Gastroesophageal sphincter (tissue), 4 donors: Measurements from ENCODE around the gene SEL1L2. TPM values are rescaled to one million over a fixed set of nuclear protein-coding genes. Genes with fewer than 3 reads are reported as not detected.

Experiments used
- ATAC-seq: fragments of 150-250 bp; one replicate; pipeline ENCODE4 v1.9.1; 2016; ENCODE audit warnings: mild to moderate bottlenecking, moderate library complexity
- H3K27ac ChIP-seq, 4 donors: fragments of 200-600 bp; sonication (generic) in 3 of 4; 1 replicate in 3 of 4; 2 replicates in 1 of 4; pipeline ENCODE4 v1.5.1; 2016 to 2019
- H3K27me3 ChIP-seq: fragments of 200-600 bp; sonication (generic); one replicate; pipeline ENCODE4 v1.5.1; 2019
- H3K36me3 ChIP-seq, 2 donors: fragments of 200-600 bp; sonication (generic); one replicate each; pipeline ENCODE4 v1.5.1; 2019; ENCODE audit warnings: control low read depth in 1 of 2
- H3K4me1 ChIP-seq, 3 donors: fragments of 200-600 bp; sonication (generic); 1 replicate in 2 of 3; 2 replicates in 1 of 3; pipeline ENCODE4 v1.5.1; 2016 to 2019; ENCODE audit warnings: control low read depth in 2 of 3
- H3K4me3 ChIP-seq, 2 donors: fragments of 200-600 bp; sonication (generic); one replicate each; pipeline ENCODE4 v1.5.1; 2019; ENCODE audit warnings: mild to moderate bottlenecking in 1 of 2, moderate library complexity in 1 of 2
- H3K9me3 ChIP-seq, 3 donors: fragments of 200-600 bp; sonication (generic); one replicate each; pipeline ENCODE4 v1.5.1; 2017 to 2019; ENCODE audit warnings: control low read depth in 2 of 3
- CTCF ChIP-seq, 4 experiments: fragments of 200-600 bp in 2 of 4; fragments of 450-650 bp in 2 of 4; sonication (generic) in 1 of 4; IDR thresholded peaks; one replicate each; pipeline ENCODE4 v1.5.1; 2017 to 2019; ENCODE audit warnings: antibody characterized with exemption in 4 of 4, mild to moderate bottlenecking in 2 of 4, moderate library complexity in 2 of 4
- EP300 ChIP-seq: sonication (generic); formaldehyde crosslinking; IDR thresholded peaks from one replicate; pipeline ENCODE4 v1.6.1; 2017; ENCODE audit warnings: antibody characterized with exemption, mild to moderate bottlenecking
- POLR2A ChIP-seq, 2 donors: fragments of 450-650 bp; IDR thresholded peaks; one replicate each; pipeline ENCODE4 v1.6.1; 2017; ENCODE audit warnings: antibody characterized with exemption in 2 of 2, mild to moderate bottlenecking in 2 of 2, moderate library complexity in 1 of 2
- POLR2AphosphoS5 ChIP-seq: sonication (generic); formaldehyde crosslinking; IDR thresholded peaks from one replicate; pipeline ENCODE4 v1.6.1; 2017; ENCODE audit warnings: antibody characterized with exemption
- WGBS, 2 donors: methylation state at CpG; one replicate each; pipeline ENCODE4 v1.1.5; 2018; ENCODE audit warnings: low coverage in 1 of 2; 5-methylcytosine and 5-hydroxymethylcytosine counted together
- total RNA-seq, 4 donors: library from RNA; depleted of rRNA; stranded (reverse); fragments of >200 nt; gene quantifications; one replicate each; pipeline ENCODE4 v1.1.0, GENCODE V29; 2016

SEL1L2 gene
- total RNA-seq, 4 donors from 2014 or later, result not detected

GRCh38 chr20:13915284-13915683, 75.1 kb downstream of the SEL1L2 start:
- ATAC-seq, result no peak
- Histone ChIP-seq H3K36me3 (no peaks in the 10 kb centered on the region), H3K4me1 (no peaks in the 10 kb centered on the region), H3K9me3 (no peaks in the 10 kb centered on the region), H3K27ac (no peak overlapping the region), H3K27me3 (no peaks in the 10 kb centered on the region), H3K4me3 (no peak overlapping the region)
- WGBS, 2 donors, result 59 to 83% methylated on average over 2 to 3 of the region's 3 CpGs
- TF ChIP-seq CTCF (IDR thresholded peaks at IDR 0.05) (no peak), POLR2A (IDR thresholded peaks at IDR 0.05) (no peak), POLR2AphosphoS5 (no peak), EP300 (no peak)

- Histone ChIP-seq H3K27me3 (no peaks in the 10 kb centered on the region), H3K36me3 (no peaks in the 10 kb centered on the region), H3K9me3 (no peaks in the 10 kb centered on the region), H3K27ac (no peak overlapping the region), H3K4me1 (no peaks in the 10 kb centered on the region), H3K4me3 (no peak overlapping the region)
- ATAC-seq, result no peak
- WGBS, 2 donors, result 47 to 50% methylated on average over 4 of the region's 4 CpGs
- no peak for TF ChIP-seq POLR2A (IDR thresholded peaks at IDR 0.05)
- no peak for TF ChIP-seq EP300
- TF ChIP-seq POLR2AphosphoS5, result no peak
- TF ChIP-seq CTCF (IDR thresholded peaks at IDR 0.05), result no peak
Measured at GRCh38 chr20:13913572-13913971, 76.8 kb downstream of the SEL1L2 start.

GRCh38 chr20:13913131-13913530, 77.3 kb downstream of the SEL1L2 start:
- 41 to 80% methylated on average over 1 of the region's 1 CpG for WGBS, 2 donors
- no peaks in the 10 kb centered on the region for H3K4me1 ChIP-seq
- ATAC-seq, result no peak
- H3K27me3 ChIP-seq, result no peaks in the 10 kb centered on the region
- H3K27ac ChIP-seq, result no peak overlapping the region
- H3K9me3 ChIP-seq, result no peaks in the 10 kb centered on the region
- H3K36me3 ChIP-seq, result no peaks in the 10 kb centered on the region
- H3K4me3 ChIP-seq, result no peak overlapping the region
- TF ChIP-seq POLR2AphosphoS5 (no peak), EP300 (no peak), CTCF (IDR thresholded peaks at IDR 0.05) (no peak), POLR2A (IDR thresholded peaks at IDR 0.05) (no peak)

- no peak for ATAC-seq
- H3K9me3 ChIP-seq, result no peaks in the 10 kb centered on the region
- H3K36me3 ChIP-seq, result no peaks in the 10 kb centered on the region
- H3K4me1 ChIP-seq, result no peaks in the 10 kb centered on the region
- TF ChIP-seq CTCF (IDR thresholded peaks at IDR 0.05) (no peak), POLR2AphosphoS5 (no peak), POLR2A (IDR thresholded peaks at IDR 0.05) (no peak), EP300 (no peak)
- no peaks in the 10 kb centered on the region for H3K27me3 ChIP-seq
- WGBS, 2 donors, result 44 to 75% methylated on average over 1 of the region's 1 CpG
- no peak overlapping the region for H3K4me3 ChIP-seq
- H3K27ac ChIP-seq, result no peak overlapping the region
Measured at GRCh38 chr20:13910492-13910891, 79.9 kb downstream of the SEL1L2 start.

GRCh38 chr20:13909067-13909466, 81.3 kb downstream of the SEL1L2 start:
- no peaks in the 10 kb centered on the region for H3K9me3 ChIP-seq
- H3K27me3 ChIP-seq, result no peaks in the 10 kb centered on the region
- WGBS, 2 donors, result 92 to 100% methylated on average over 1 of the region's 4 CpGs
- no peaks in the 10 kb centered on the region for H3K4me1 ChIP-seq
- no peaks in the 10 kb centered on the region for H3K36me3 ChIP-seq
- TF ChIP-seq POLR2AphosphoS5 (no peak), CTCF (IDR thresholded peaks at IDR 0.05) (no peak), EP300 (no peak), POLR2A (IDR thresholded peaks at IDR 0.05) (no peak)
- H3K27ac ChIP-seq, result no peak overlapping the region
- no peak overlapping the region for H3K4me3 ChIP-seq
- no peak for ATAC-seq
